Loucy (cell line): ENCODE data around the gene ADRA2A.

Experiments
- CTCF ChIP-seq: fragments of 200-600 bp; sonication (generic); conservative IDR thresholded peaks from 2 replicates; pipeline ENCODE4 v1.5.1; 2014; ENCODE audit warnings: mild to moderate bottlenecking, antibody characterized with exemption, low read length
- EZH2phosphoT487 ChIP-seq: fragments of 200-600 bp; IDR thresholded peaks from 2 replicates; pipeline ENCODE4 v1.6.1; 2018; ENCODE audit warnings: antibody characterized with exemption, mild to moderate bottlenecking, moderate library complexity, borderline replicate concordance

- no peak for TF ChIP-seq CTCF
- TF ChIP-seq EZH2phosphoT487 = no peak
These were observed 13.4 kb upstream of the ADRA2A start for GRCh38 chr10:111063471-111063870.
